Right lobe of liver (tissue), 6 donors: ENCODE data around the gene TMEM114. TPM values are rescaled to one million over a fixed set of nuclear protein-coding genes. Genes with fewer than 3 reads are reported as not detected.

Source experiments
- ATAC-seq, 4 donors: fragments of 200-7000 bp; cut with Tn5 transposase; one replicate each; pipeline ENCODE4 v1.9.1; 2020; ENCODE audit warnings: mild to moderate bottlenecking in 4 of 4, moderate library complexity in 4 of 4
- DNase-seq, 3 donors: peaks; one replicate each; pipeline ENCODE4 v3.0.0-alpha.2; 2020
- H3K27ac ChIP-seq, 3 donors: fragments of 200-600 bp; one replicate each; pipeline ENCODE4 v1.8.0; 2022
- H3K27me3 ChIP-seq, 2 donors: fragments of 200-600 bp; one replicate each; pipeline ENCODE4 v1.8.0; 2022
- H3K36me3 ChIP-seq, 4 donors: fragments of 200-600 bp; sonication (generic) in 1 of 4; one replicate each; pipeline versions ENCODE4 v1.5.1 to v1.8.0; 2017 to 2022; ENCODE audit warnings: control low read depth in 1 of 4
- H3K4me1 ChIP-seq, 4 donors: fragments of 200-600 bp; sonication (generic) in 1 of 4; one replicate each; pipeline versions ENCODE4 v1.5.1 to v1.8.0; 2017 to 2022; ENCODE audit warnings: control low read depth in 1 of 4
- H3K4me3 ChIP-seq, 3 donors: fragments of 200-600 bp; one replicate each; pipeline ENCODE4 v1.8.0; 2022
- H3K9me3 ChIP-seq, 4 donors: fragments of 200-600 bp; sonication (generic) in 1 of 4; one replicate each; pipeline versions ENCODE4 v1.5.1 to v1.8.0; 2017 to 2022; ENCODE audit warnings: control low read depth in 1 of 4
- CTCF ChIP-seq, 4 donors: fragments of 200-600 bp in 3 of 4; fragments of 450-650 bp in 1 of 4; IDR thresholded peaks; one replicate each; pipeline versions ENCODE4 v1.5.1 to v1.8.0; 2016 to 2022; ENCODE audit warnings: antibody characterized with exemption in 4 of 4, mild to moderate bottlenecking in 2 of 4
- POLR2A ChIP-seq: fragments of 450-650 bp; IDR thresholded peaks from one replicate; pipeline ENCODE4 v1.6.1; 2017; ENCODE audit warnings: antibody characterized with exemption, mild to moderate bottlenecking
- WGBS: methylation state at CpG from one replicate; pipeline ENCODE4 v1.1.6; 2018; ENCODE audit warnings: low coverage, low lambda C conversion rate; ENCODE audit not compliant: insufficient coverage; ENCODE audit errors: missing lambda C conversion rate; 5-methylcytosine and 5-hydroxymethylcytosine counted together
- intact Hi-C, 2 donors: fragments of 100-400 bp; cut with DNase I; formaldehyde crosslinking; loops; one replicate each; pipeline versions ENCODE4 v1.11.2 to v1.14.1; 2022
- total RNA-seq, 6 experiments: library from RNA; depleted of rRNA in 2 of 6; stranded (reverse); fragments of >200 nt in 2 of 6; fragmentation: NEBNext Ultra II Directional in 3 of 6; extraction: Animal tissue kit (Norgen Biotek cat#: 25700) in 3 of 6; gene quantifications; one replicate each; pipeline versions ENCODE4 v1.1.0 to v1.2.4, GENCODE V29; 2016 to 2023
- donor health status: DM: no; HTN: yes; CAD: no.
- donor health status: DM: no; HTN: no; CAD: no.
- donor health status: DM: no; HTN: no; CAD: no.
- donor health status: DM: no; HTN: yes; CAD: no.
- donor health status: DM: no; HTN: yes; CAD: no.

TMEM114 gene
- total RNA-seq, 6 experiments from 2014 or later, result not detected

GRCh38 chr16:8523932-8524331 lies 66.4 kb downstream of the TMEM114 start:
- intact Hi-C loops, result no loop called here
- DNase-seq (no peak), ATAC-seq (no peak)
- Histone ChIP-seq H3K9me3 (no peaks in the 10 kb centered on the region), H3K36me3 (no peaks in the 10 kb centered on the region), H3K27me3 (no peaks in the 10 kb centered on the region), H3K27ac (no peak overlapping the region), H3K4me3 (no peak overlapping the region), H3K4me1 (no peaks in the 10 kb centered on the region)
- no peak for TF ChIP-seq POLR2A
- TF ChIP-seq CTCF (IDR thresholded peaks at IDR 0.05), result no peak
- WGBS, result 71% methylated on average over 6 of the region's 6 CpGs

- intact Hi-C loops, result no loop called here
- no peak for ATAC-seq
Observed at GRCh38 chr16:8522757-8523156, 67.6 kb downstream of the TMEM114 start.

GRCh38 chr16:8519643-8520042 lies 70.7 kb downstream of the TMEM114 start:
- no peak overlapping the region for H3K27ac ChIP-seq
- no peaks in the 10 kb centered on the region for H3K36me3 ChIP-seq
- no peaks in the 10 kb centered on the region for H3K9me3 ChIP-seq
- DNase-seq (no peak), ATAC-seq (no peak)
- H3K4me1 ChIP-seq, result no peaks in the 10 kb centered on the region
- intact Hi-C loops, result no loop called here
- H3K4me3 ChIP-seq, result no peak overlapping the region
- WGBS, result 60% methylated on average over 3 of the region's 5 CpGs
- H3K27me3 ChIP-seq, result no peaks in the 10 kb centered on the region
- TF ChIP-seq CTCF (IDR thresholded peaks at IDR 0.05) (no peak), POLR2A (no peak)

More at GRCh38 chr16:8522757-8523156, 67.6 kb downstream of the TMEM114 start:
- Histone ChIP-seq H3K4me3 (no peak overlapping the region), H3K36me3 (no peaks in the 10 kb centered on the region), H3K9me3 (no peaks in the 10 kb centered on the region), H3K27ac (no peak overlapping the region), H3K27me3 (no peaks in the 10 kb centered on the region), H3K4me1 (no peaks in the 10 kb centered on the region)
- DNase-seq, result no peak
- 73% methylated on average over 7 of the region's 7 CpGs for WGBS
- TF ChIP-seq CTCF (IDR thresholded peaks at IDR 0.05) (no peak), POLR2A (no peak)

Other genes starting within 250 kb of the TMEM114 start
- 10 to 100 TPM; 11.3 to 15.2 (median 13.7) TPM for gene METTL22, start 31.2 kb upstream of the TMEM114 start, total RNA-seq
- gene ABAT, start 84.1 kb upstream of the TMEM114 start, total RNA-seq, result 100 to 1,000 TPM; 160 to 378 (median 305) TPM
- 1 to 10 TPM; 5.0 to 9.4 (median 6.9) TPM for gene TMEM186, start 207.1 kb upstream of the TMEM114 start, total RNA-seq
- 10 to 100 TPM; 18.6 to 47.8 (median 39.0) TPM for gene PMM2, start 207.3 kb upstream of the TMEM114 start, total RNA-seq